Superior temporal gyrus (tissue), 1 donor: Measurements from ENCODE around the gene FRMD4B.

Experiments used
- DNase-seq: peaks from one replicate; pipeline ENCODE4 v3.0.0-alpha.2; 2016; ENCODE audit errors: extremely low spot score

The FRMD4B gene

GRCh38 chr3:69126999-69127398 lies 258.9 kb downstream of the FRMD4B start:
- DNase-seq: no peak

- no peak for DNase-seq
Observed at GRCh38 chr3:69126216-69126615, 259.7 kb downstream of the FRMD4B start.

GRCh38 chr3:69122403-69122802 lies 263.5 kb downstream of the FRMD4B start, which contains the start of gene LMOD3:
Gene LMOD3, minus strand, starts transcription at chr3:69122595. Its CDS starts 209 bp downstream, at chr3:69122386.
- DNase-seq: no peak

GRCh38 chr3:69121950-69122349 lies 263.9 kb downstream of the FRMD4B start:
- no peak for DNase-seq

- no peak for DNase-seq
Observed at GRCh38 chr3:69121513-69121912, 264.4 kb downstream of the FRMD4B start.

- peak; percentile 92 for DNase-seq
Observed at GRCh38 chr3:69120879-69121464, 264.9 kb downstream of the FRMD4B start.
